ENCODE measurements around the gene SCPEP1. TPM values are rescaled to one million over a fixed set of nuclear protein-coding genes. Genes with fewer than 3 reads are reported as not detected.

Gene SCPEP1
- total RNA-seq, 4 donors from 2014 or later = 61.0 to 111 (median 72.4) TPM

DNA sequence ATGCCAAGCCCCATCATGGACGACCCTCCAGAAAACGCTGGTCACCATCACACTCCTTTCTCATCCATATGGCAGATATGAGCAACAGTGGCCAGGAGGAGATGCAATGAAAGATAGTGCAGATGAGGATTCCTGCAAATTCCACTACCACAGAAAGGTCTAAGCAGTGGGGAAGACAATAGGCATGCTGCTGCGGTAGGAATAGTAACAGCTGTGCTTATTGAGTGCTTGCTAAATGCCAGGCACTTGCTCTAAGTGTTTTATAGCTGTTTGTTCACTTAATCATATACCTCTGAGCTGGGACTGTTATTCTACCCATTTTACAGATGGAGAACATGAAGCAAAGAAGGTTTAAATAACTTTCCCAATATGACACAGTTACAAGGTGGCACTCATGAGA is 60.6 kb downstream of the SCPEP1 start:
- Histone ChIP-seq H3K4me1 (peaks cover 26 to 40% (median 36%) of the 10 kb centered on the region in 4 donors), H3K36me3 (no peaks in the 10 kb centered on the region), H3K9me3 (no peaks in the 10 kb centered on the region), H3K4me3 (no peak overlapping the region), H3K27ac (replicated peaks in 1 of 4) (no peak overlapping the region), H3K27me3 (no peaks in the 10 kb centered on the region)
- DNase-seq (ENCODE audit: extremely low spot score) = no peak
- WGBS = 59% methylated on average over 3 of the region's 3 CpGs
- intact Hi-C loops (cut with DNase I) = no loop called here
- TF ChIP-seq, protein P1, sequence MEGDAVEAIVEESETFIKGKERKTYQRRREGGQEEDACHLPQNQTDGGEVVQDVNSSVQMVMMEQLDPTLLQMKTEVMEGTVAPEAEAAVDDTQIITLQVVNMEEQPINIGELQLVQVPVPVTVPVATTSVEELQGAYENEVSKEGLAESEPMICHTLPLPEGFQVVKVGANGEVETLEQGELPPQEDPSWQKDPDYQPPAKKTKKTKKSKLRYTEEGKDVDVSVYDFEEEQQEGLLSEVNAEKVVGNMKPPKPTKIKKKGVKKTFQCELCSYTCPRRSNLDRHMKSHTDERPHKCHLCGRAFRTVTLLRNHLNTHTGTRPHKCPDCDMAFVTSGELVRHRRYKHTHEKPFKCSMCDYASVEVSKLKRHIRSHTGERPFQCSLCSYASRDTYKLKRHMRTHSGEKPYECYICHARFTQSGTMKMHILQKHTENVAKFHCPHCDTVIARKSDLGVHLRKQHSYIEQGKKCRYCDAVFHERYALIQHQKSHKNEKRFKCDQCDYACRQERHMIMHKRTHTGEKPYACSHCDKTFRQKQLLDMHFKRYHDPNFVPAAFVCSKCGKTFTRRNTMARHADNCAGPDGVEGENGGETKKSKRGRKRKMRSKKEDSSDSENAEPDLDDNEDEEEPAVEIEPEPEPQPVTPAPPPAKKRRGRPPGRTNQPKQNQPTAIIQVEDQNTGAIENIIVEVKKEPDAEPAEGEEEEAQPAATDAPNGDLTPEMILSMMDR (IDR thresholded peaks at IDR 0.05) = no peak
- TF ChIP-seq POLR2A (IDR thresholded peaks at IDR 0.05; ENCODE audit: low read depth) = no peak
- TF ChIP-seq EP300 (IDR thresholded peaks at IDR 0.05) = no peak
- TF ChIP-seq POLR2AphosphoS5 (IDR thresholded peaks at IDR 0.05) = no peak

- WGBS = 89% methylated on average over 2 of the region's 2 CpGs
- Histone ChIP-seq H3K4me3 (no peak overlapping the region), H3K36me3 (no peaks in the 10 kb centered on the region), H3K4me1 (peaks cover 11 to 26% (median 21%) of the 10 kb centered on the region in 4 donors), H3K9me3 (no peaks in the 10 kb centered on the region), H3K27ac (replicated peaks in 1 of 4) (no peak overlapping the region), H3K27me3 (peaks cover 0 to 13% (median 0%) of the 10 kb centered on the region in 4 donors)
- TF ChIP-seq, protein P1 (IDR thresholded peaks at IDR 0.05) = no peak
- TF ChIP-seq POLR2AphosphoS5 (IDR thresholded peaks at IDR 0.05) = no peak
- no peak for TF ChIP-seq EP300 (IDR thresholded peaks at IDR 0.05)
- TF ChIP-seq POLR2A (IDR thresholded peaks at IDR 0.05; ENCODE audit: low read depth) = no peak
- DNase-seq (ENCODE audit: extremely low spot score) = no peak
- intact Hi-C loops (cut with DNase I) = no loop called here
These were observed 62.6 kb downstream of the SCPEP1 start for GRCh38 chr17:57040571-57040970.

DNA sequence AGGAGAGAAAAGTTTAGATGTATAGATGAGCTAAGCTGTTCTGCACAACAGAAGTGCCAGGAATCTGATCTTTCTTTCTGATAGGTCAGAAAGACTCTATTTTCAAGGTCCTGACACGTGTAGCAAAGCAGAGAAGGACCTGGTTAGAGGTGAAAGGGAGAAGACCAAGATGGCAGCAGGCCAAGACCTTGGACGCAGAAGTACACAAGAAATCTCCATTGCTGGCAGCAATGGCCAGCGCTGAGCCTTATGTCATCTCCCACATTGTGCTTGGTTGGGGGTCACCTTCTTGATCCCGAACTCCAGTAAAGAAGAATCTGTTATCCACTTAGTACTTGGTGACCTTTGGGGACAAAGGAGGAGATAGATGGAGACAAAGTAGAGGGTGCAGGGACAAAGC is 65.3 kb downstream of the SCPEP1 start:
- Histone ChIP-seq H3K4me3 (no peak overlapping the region), H3K4me1 (peaks cover 9 to 18% (median 16%) of the 10 kb centered on the region in 4 donors), H3K27ac (replicated peaks in 1 of 4) (no peak overlapping the region), H3K27me3 (peaks cover 0 to 23% (median 0%) of the 10 kb centered on the region in 4 donors), H3K9me3 (no peaks in the 10 kb centered on the region), H3K36me3 (no peaks in the 10 kb centered on the region)
- TF ChIP-seq POLR2A (IDR thresholded peaks at IDR 0.05; ENCODE audit: low read depth) (no peak), POLR2AphosphoS5 (IDR thresholded peaks at IDR 0.05) (no peak), EP300 (IDR thresholded peaks at IDR 0.05) (no peak)
- TF ChIP-seq, protein P1 (IDR thresholded peaks at IDR 0.05) = no peak
- DNase-seq (ENCODE audit: extremely low spot score) = no peak
- WGBS = 78% methylated on average over 4 of the region's 4 CpGs
- intact Hi-C loops (cut with DNase I) = no loop called here

- intact Hi-C loops (cut with DNase I) = no loop called here
- TF ChIP-seq POLR2AphosphoS5 (IDR thresholded peaks at IDR 0.05) (no peak), POLR2A (IDR thresholded peaks at IDR 0.05; ENCODE audit: low read depth) (no peak), EP300 (IDR thresholded peaks at IDR 0.05) (no peak)
- TF ChIP-seq, protein P1 (IDR thresholded peaks at IDR 0.05) = no peak
- Histone ChIP-seq H3K4me3 (peak overlapping the region; percentile 46 to 56 (median 49)), H3K27me3 (peaks cover 0 to 23% (median 0%) of the 10 kb centered on the region in 4 donors), H3K27ac (replicated peaks in 1 of 4) (peak overlapping the region in 2 of 4 donors; percentile 25 to 30), H3K4me1 (peaks cover 9 to 18% (median 16%) of the 10 kb centered on the region in 4 donors), H3K9me3 (no peaks in the 10 kb centered on the region), H3K36me3 (no peaks in the 10 kb centered on the region)
- 30% methylated on average over 49 of the region's 49 CpGs for WGBS
- DNase-seq (ENCODE audit: extremely low spot score) = no peak
These were observed 67.3 kb downstream of the SCPEP1 start for GRCh38 chr17:57044976-57045867.
